NCI-H1694 treated with DMSO at 0.1 percent for 48 hours (cell line): Measurements from ENCODE around the gene SPI1.

Experiments used
- DNase-seq: peaks from one replicate; lab custom pipeline; 2025; lab: John Stamatoyannopoulos, UW

The SPI1 gene

GRCh38 chr11:47378010-47378835 is at the start of gene SPI1:
TSS of gene SPI1 (minus strand) at chr11:47378547. CDS start at chr11:47378353, 194 bp downstream.
- no peak for DNase-seq

GRCh38 chr11:47426062-47426956 is 48.0 kb upstream of the SPI1 start, which contains the start of gene PSMC3:
TSS of gene PSMC3 (minus strand) at chr11:47426439. CDS start at chr11:47426279, 160 bp downstream.
- DNase-seq: peak; percentile 83

- DNase-seq: no peak
Measured at GRCh38 chr11:47425611-47426010, 47.3 kb upstream of the SPI1 start.

GRCh38 chr11:47418454-47419259 is 40.3 kb upstream of the SPI1 start:
- DNase-seq: no peak

- no peak for DNase-seq
Measured at GRCh38 chr11:47417712-47418111, 39.4 kb upstream of the SPI1 start.

GRCh38 chr11:47415949-47416472 is 37.7 kb upstream of the SPI1 start:
- no peak for DNase-seq

- DNase-seq: no peak
Measured at GRCh38 chr11:47415091-47415854, 36.9 kb upstream of the SPI1 start.

GRCh38 chr11:47414685-47415070 is 36.3 kb upstream of the SPI1 start:
- DNase-seq: no peak

GRCh38 chr11:47413908-47414684 is 35.7 kb upstream of the SPI1 start:
- no peak for DNase-seq

- no peak for DNase-seq
Measured at GRCh38 chr11:47413351-47413750, 35.0 kb upstream of the SPI1 start.

- no peak for DNase-seq
Measured at GRCh38 chr11:47411884-47412746, 33.8 kb upstream of the SPI1 start.

- peak; percentile 64 for DNase-seq
Measured at GRCh38 chr11:47410370-47411264, 32.3 kb upstream of the SPI1 start.

- DNase-seq: no peak
Measured at GRCh38 chr11:47409440-47410369, 31.4 kb upstream of the SPI1 start.

GRCh38 chr11:47408598-47409439 is 30.5 kb upstream of the SPI1 start:
- no peak for DNase-seq

GRCh38 chr11:47407746-47408590 is 29.6 kb upstream of the SPI1 start, which contains the start of gene SLC39A13:
TSS of gene SLC39A13 (plus strand) at chr11:47408590. CDS start at chr11:47410095, 1,505 bp downstream.
- DNase-seq: peak; percentile 75
